Measurements from ENCODE around the gene GAS7. TPM values are rescaled to one million over a fixed set of nuclear protein-coding genes. Genes with fewer than 3 reads are reported as not detected.

The GAS7 gene
- total and polyA plus RNA-seq, 2 of the 13 experiments (the other 11 are each of a cell fraction or from before 2014, with no cell fraction given) = 1.0 to 5.2 TPM

- TF ChIP-seq ZNF280D (CRISPR knock-in tag; IDR thresholded peaks at IDR 0.05) = no peak
- TF ChIP-seq EP300 (IDR thresholded peaks at IDR 0.05; ENCODE audit: low read depth in 2 of 2, low read length in 2 of 2) = no peak
- TF ChIP-seq EP300 (CRISPR knock-in tag; IDR thresholded peaks at IDR 0.05; ENCODE audit: borderline replicate concordance) = no peak
These were observed 272.9 kb downstream of the GAS7 start (continued) for GRCh38 chr17:9925457-9925856.

DNA sequence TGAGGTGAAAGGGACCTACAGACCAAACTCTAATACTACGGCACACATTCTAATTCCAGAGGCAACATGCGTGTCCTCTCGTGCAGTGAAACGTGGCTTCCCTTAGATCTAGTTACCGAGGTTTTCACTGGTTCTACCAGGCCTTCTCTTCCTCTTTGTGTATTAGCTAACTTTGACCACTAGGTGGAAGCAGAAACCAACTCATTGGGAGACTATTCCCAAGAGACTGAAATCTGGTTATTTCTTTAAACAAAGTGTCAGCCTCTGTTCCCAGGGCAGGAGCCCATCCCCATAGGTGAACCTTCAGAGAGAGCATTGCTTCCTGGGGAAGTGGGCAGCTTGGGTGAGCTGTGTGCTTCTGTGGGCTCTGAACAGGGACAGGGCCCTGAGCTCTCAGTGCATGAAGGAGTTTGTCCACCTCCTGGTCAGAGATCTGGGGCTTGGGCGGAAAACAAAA, 273.6 kb downstream of the GAS7 start:
- Histone ChIP-seq H3K4me2 (ENCODE audit: low read depth, low read length) (no peak overlapping the region), H3K4me3 (replicated peaks in 1 of 3; ENCODE audit: insufficient read depth in 1 of 3, low read depth in 2 of 3, low read length in 3 of 3) (no peak overlapping the region), H2AFZ (ENCODE audit: low read length) (no peak overlapping the region), H3K79me2 (ENCODE audit: insufficient read depth, low read length) (no peaks in the 10 kb centered on the region), H3K9ac (ENCODE audit: insufficient read depth, low read depth, low read length) (no peak overlapping the region), H3K27me3 (ENCODE audit: control insufficient read depth in 1 of 2, insufficient read depth in 2 of 2, low read length in 2 of 2) (peaks cover 3 to 8% of the 10 kb centered on the region in 2 experiments; a peak in 3 of 5 replicates), H4K20me1 (ENCODE audit: insufficient read depth, low read length) (no peaks in the 10 kb centered on the region), H3K9me3 (ENCODE audit: low read length) (no peaks in the 10 kb centered on the region), H3K4me1 (ENCODE audit: insufficient read depth, low read length) (no peaks in the 10 kb centered on the region), H3K36me3 (replicated peaks in 1 of 2; ENCODE audit: control insufficient read depth in 1 of 2, insufficient read depth in 2 of 2, low read length in 2 of 2) (no peaks in the 10 kb centered on the region), H3K27ac (ENCODE audit: extremely low read length, insufficient read depth, low read length) (no peak overlapping the region)
- ChIA-PET POLR2A (no interaction called here), CTCF (ENCODE audit: low intra/inter-chr PET ratio, low total read pairs) (interaction anchor here (0.6 to 1.2 kb wide), 5 partner anchors 34 to 693 kb away, joined by 3 to 8 read pairs (median 3); no protein-coding TSS in a partner anchor)
- peak; percentile 81 for TF ChIP-seq CTCF (CRISPR knock-in tag; IDR thresholded peaks at IDR 0.05)
- no peak for TF ChIP-seq ZNF501 (CRISPR knock-in tag; IDR thresholded peaks at IDR 0.05)
- peak; percentile 70 for TF ChIP-seq STAG1 (CRISPR knock-in tag; IDR thresholded peaks at IDR 0.05)
- peak; percentile 51 for TF ChIP-seq SMC3 (IDR thresholded peaks at IDR 0.05; ENCODE audit: low read length)
- 0 out of 2 replicates have a peak, but pooled peaks have one; percentile 17 for TF ChIP-seq RAD21 (CRISPR knock-in tag; IDR thresholded peaks at IDR 0.05)
- DNase-seq (ENCODE audit: low spot score) (peak; percentile 66), ATAC-seq (peak; percentile 85), FAIRE-seq (peak; percentile 68)
- in situ Hi-C loops (cut with HindIII; ENCODE audit: extremely low pct_ligation_motif_present, low pct_unique_long_range_greater_than_20kb) = no loop called here
- intact Hi-C loops (cut with micrococcal nuclease; ENCODE audit: unreplicated experiment) = loop anchor here (1.0 kb wide), 1 partner anchor 35 kb away; no protein-coding TSS in a partner anchor
- 13% methylated on average over 6 of the region's 6 CpGs for WGBS (ENCODE audit: low lambda C conversion rate)
- BruUV-seq (replicated peaks) = no TSS peak
